HG02642 (cell line): ENCODE measurements around the gene CISH.
A peak's percentile ranks its signal among the peaks of the same experiment; 100 is the strongest.

ENCODE experiments used
- ATAC-seq: cut with Tn5 transposase; IDR thresholded peaks from one replicate; pipeline ENCODE4 v1.9.1; 2021; ENCODE audit warnings: mild to moderate bottlenecking; ENCODE audit not compliant: unreplicated experiment, poor library complexity

Gene CISH

DNA sequence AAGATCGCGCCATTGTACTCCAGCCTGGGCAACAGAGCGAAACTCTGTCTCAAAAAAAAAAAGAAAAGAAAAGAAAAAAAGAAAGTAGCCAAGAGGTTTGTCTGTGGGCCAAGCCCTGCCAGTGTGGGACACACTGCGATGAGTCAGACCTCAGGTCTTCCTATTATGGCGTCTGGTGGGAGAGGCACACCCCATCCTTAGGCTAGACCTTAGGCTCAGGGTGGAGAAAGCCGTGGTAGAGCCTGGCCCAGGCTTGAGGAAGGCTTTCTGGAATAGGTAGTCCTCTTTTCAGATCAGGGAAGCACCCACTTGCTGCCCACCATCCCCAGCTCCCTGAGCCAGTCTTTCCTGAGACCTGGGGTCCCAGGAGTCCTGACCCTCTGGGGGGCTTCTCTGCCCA is 36.2 kb downstream of the CISH start:
- no peak for ATAC-seq

- ATAC-seq = no peak
These were observed 37.1 kb downstream of the CISH start for GRCh38 chr3:50574444-50574831.

GRCh38 chr3:50573566-50574443 is 37.8 kb downstream of the CISH start:
- ATAC-seq = no peak

DNA sequence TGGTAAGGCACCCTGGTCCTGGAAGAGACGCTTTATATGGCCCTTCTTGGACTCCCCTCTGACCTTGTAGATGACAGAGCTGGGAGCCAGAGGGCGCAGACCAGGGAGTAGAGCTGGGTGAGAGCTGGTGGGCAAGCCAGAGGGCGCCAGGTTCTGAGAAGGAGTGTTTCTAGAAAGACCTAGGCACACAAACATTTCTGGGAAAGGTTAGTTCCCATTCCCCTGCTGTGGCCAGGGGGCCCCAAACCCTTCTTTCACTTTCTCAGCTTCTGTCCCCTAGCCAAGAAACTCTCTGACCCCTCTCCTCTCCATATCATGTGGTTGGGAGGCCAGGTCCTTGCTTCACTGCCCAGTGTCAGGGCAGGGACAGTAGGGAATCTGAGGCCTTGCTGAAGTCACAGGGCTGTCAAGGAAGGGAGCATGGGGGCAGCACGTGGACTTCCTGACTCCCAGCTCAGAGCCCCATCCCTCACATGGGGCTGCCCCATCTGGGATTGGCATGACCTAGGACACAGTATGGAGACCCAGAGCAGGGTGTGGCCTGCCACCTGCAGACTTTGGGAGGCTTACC is 38.7 kb downstream of the CISH start:
- ATAC-seq = no peak

DNA sequence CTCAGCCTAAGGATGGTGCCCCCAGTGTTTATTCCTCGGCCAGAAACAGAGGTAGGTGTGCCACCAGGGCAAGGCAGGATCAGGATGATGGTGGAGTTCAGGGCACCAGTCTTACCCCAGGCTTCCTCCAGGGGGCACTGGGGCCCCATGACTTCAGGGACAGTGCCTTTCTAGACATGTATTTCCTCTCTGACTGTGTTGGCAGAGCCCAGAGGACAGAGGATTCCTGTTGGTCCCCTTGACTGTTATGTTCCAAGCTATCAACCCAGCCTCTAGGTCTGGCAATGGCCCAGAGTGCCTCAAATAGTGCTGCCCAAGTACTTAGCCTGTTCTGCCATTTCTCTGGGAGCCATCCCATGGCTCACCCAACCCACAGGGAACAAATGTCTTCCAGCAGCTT is 39.4 kb downstream of the CISH start:
- no peak for ATAC-seq

DNA sequence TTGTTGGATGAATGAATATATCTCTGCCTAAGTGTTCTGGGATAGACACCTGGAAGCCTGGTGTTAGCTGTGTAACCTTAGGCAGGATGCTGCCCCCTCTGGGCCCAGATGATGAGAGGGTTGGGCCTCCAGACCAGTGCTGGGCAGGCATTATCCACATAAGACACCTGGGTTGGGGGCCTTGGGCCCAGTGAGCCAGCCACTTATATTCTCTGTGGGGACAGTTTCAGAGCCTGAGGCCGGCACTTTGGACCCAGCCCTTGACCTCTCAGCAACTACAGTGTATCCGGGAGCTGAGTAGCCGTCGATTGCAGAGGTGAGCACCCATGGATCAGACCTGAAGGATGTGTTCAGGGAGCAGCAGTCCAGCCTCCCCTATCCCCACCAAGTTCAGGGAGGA is 40.1 kb downstream of the CISH start:
- ATAC-seq = no peak

DNA sequence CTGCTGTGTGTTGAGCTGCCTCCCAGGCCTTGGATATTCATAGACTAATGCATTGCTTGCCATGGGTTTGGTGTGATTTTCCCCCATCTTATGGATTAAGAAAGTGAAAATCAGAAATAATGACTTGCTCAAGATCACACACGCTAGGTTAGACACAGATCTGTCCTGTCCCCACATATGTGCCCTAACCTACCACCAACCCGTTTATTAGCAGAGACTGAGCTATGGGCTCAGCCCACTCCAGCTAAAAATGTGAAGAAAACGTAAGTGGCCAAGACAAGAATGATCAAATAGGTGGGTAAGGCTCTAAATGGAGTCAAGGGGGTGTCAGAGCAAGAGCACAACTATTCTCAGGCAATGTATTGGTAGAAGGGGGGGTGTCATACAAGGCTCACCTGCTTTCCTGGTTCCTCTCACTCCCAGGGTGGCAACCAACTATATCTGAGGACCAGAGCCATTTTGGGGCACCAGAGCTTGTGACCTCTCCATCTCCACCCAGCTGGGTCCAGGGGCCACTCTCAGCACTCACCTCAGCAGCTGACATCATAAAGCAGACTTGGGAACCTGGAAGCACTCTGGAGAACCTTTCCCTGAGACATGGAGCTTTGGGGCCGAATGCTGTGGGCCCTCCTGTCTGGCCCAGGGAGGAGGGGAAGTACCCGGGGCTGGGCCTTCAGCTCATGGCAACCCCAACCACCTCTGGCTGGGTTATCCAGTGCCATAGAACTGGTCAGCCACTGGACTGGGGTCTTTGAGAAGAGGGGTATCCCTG is 40.9 kb downstream of the CISH start:
- no peak for ATAC-seq

- peak; percentile 72 for ATAC-seq
These were observed 42.4 kb downstream of the CISH start, which contains the start of gene HEMK1 for GRCh38 chr3:50568947-50569749. Gene HEMK1 (plus strand): TSS chr3:50569522. CDS start chr3:50571105, 1,583 bp downstream.

DNA sequence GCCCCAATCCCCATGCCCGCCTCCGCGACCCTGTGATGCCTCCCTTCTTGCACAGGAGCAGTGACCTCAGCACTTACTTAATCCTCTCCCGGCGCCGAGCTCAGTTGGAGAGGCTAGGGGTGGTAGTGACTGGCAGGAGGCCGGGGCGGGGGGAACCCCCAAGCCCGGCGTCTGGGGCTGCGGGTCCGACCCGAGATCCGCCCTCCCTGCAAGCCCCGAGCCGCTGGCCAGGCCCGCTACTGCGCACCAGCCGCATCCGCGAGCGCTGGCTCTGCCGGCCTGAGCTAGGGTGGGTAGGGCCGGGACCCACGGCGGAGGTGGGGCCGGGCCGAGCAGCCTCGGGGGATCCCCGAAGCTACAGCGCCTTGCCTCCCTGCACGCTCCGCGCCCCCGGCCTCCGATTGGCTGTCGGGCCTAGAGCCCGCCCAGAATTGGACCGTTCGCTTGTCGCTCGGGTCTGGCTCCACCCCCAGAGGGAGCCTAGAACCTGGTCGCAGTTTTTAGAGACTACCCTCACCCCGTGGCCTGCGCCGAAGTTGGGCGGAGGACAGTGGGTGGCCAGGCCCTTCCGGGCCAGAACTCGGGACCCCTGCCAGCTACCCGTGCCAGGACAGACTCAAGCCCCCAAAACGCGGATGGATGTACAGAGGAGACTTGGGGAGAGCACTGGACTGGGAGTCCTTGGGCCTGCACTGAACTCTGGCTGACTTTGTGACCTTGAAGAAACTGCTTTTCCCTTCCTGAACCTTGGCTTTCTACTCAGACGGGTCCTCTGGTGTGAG is 44.0 kb downstream of the CISH start, which contains the start of gene C3orf18:
Gene C3orf18, minus strand, starts transcription at position 362 of the 782 bp plus-strand sequence. CDS start 2,048 bp downstream, outside the sequence.
- ATAC-seq = peak; percentile 81

- no peak for ATAC-seq
These were observed 44.6 kb downstream of the CISH start for GRCh38 chr3:50567011-50567385.

- no peak for ATAC-seq
These were observed 47.3 kb downstream of the CISH start for GRCh38 chr3:50564321-50564720.

DNA sequence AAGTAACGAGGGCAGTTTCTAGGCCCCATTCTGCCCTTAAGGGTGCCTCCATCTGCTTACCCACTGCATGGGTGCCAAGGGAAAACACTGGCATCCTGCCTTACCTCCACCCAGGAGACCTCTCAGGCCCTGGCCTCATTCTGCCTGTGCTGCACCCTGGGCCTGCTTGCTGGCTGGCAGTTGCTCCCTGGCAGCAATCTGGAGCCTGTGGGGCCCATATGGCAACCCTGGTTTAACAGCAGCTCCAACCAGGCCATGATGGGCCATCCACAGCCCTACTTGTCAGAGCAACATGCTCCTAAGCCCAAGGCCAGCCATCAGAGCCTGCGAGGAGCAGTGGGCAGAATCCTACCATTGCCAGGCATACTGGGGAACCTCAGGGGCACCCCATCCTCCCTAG is 47.7 kb downstream of the CISH start:
- no peak for ATAC-seq

DNA sequence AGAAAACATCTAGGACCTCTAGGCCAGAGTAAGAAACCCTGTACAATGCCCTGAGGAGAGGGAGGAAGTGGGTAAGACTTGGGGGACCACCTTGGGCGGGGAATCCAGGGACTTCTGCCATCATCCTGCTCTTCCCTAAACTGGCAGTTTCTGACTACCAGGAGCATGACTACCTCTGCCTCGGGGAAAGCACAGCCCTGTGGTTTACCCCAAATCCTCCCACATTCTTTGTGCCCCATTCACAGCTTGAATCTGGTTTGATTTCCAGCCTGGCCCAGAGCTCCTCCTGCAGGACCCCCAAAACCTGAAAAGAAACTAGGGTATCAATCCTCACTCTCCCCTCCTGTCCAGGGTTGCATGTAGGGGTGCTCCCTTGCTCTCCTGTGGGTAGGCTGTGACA is 48.7 kb downstream of the CISH start:
- ATAC-seq = no peak

DNA sequence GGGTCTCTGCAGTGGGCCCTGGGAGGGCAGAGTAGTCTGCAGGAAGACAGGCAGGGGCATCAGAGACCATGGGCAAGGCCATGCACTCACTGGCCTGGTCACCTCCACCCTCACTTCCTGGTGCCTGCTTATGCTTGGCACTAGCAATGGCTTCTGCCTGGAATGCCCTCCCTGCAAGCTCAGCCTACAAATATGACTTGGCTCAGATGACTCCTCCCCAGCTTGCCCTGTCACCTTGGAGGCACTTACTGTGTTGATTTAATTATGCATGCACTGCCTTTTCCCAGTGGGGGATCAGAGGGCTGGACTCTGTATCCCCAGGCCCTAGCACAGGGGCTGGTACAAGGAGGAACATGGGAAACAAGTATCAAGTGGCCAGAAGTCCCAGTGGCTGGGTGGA is 51.9 kb downstream of the CISH start:
- ATAC-seq = no peak

DNA sequence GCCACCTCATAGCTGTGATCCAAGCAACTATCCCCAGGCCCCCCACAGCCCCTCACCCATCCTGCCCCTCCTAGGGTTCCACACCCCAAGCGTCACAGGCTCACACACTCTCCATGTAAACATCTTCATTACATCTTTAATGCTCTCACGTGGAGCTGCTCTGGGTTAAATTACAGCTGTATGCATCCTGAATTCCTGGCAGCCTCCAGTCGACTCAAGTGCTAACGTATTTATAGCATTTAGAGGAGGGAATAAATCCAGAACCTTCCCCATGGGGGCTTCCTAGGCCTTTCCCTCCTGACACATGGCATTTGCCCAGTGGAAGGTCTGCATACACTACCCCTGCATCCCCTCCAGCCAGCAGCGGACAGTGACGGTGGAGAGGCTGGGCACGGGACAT is 53.7 kb downstream of the CISH start:
- ATAC-seq = no peak

- no peak for ATAC-seq
These were observed 54.5 kb downstream of the CISH start for GRCh38 chr3:50557106-50557505.
